Breast epithelium (tissue), 3 donors: ENCODE results near the gene TXLNB.

Experiments used
- POLR2A ChIP-seq: fragments of 450-650 bp; IDR thresholded peaks from one replicate; pipeline ENCODE4 v1.6.1; 2016; ENCODE audit warnings: antibody characterized with exemption, mild to moderate bottlenecking, moderate library complexity
- POLR2AphosphoS5 ChIP-seq, 3 donors: sonication (generic); formaldehyde crosslinking; IDR thresholded peaks; one replicate each; pipeline ENCODE4 v1.6.1; 2017; ENCODE audit warnings: antibody characterized with exemption in 3 of 3
- TF ChIP-seq, protein P1 (sequence below), 3 donors: fragments of 450-650 bp; IDR thresholded peaks; one replicate each; pipeline ENCODE4 v1.5.1; 2016 to 2017; ENCODE audit warnings: antibody characterized with exemption in 3 of 3, mild to moderate bottlenecking in 3 of 3, moderate library complexity in 3 of 3

DNA sequence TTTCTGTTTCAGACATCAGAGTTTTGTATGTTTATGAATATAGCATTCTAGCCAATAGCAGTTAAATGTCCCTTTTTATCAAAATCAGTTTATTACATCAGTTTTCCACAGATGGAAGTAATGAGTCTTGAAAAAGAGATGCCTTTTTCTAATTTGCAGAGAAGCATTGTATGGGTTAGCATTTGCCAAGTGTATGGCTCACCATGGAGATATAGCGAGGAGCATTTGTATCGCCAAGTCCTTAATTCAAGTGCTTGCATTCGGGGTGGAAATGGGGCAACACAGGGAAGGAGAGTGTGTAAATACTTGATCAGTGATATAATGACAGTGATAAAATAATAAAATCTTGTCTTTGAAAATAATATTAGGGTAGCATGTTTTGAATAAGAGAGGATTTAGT, 42.9 kb downstream of the TXLNB start:
- TF ChIP-seq, protein P1, sequence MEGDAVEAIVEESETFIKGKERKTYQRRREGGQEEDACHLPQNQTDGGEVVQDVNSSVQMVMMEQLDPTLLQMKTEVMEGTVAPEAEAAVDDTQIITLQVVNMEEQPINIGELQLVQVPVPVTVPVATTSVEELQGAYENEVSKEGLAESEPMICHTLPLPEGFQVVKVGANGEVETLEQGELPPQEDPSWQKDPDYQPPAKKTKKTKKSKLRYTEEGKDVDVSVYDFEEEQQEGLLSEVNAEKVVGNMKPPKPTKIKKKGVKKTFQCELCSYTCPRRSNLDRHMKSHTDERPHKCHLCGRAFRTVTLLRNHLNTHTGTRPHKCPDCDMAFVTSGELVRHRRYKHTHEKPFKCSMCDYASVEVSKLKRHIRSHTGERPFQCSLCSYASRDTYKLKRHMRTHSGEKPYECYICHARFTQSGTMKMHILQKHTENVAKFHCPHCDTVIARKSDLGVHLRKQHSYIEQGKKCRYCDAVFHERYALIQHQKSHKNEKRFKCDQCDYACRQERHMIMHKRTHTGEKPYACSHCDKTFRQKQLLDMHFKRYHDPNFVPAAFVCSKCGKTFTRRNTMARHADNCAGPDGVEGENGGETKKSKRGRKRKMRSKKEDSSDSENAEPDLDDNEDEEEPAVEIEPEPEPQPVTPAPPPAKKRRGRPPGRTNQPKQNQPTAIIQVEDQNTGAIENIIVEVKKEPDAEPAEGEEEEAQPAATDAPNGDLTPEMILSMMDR (IDR thresholded peaks at IDR 0.05): no peak
- TF ChIP-seq POLR2AphosphoS5 (IDR thresholded peaks at IDR 0.05): no peak
- TF ChIP-seq POLR2A: no peak
